GM19043 (cell line): ENCODE measurements around the gene ACP6.
"Not testable (repeated sequence)": the region's sequence is repeated elsewhere in the genome, so short reads cannot be mapped to it uniquely, and the experiment has no call there.

Experiments
- ATAC-seq: cut with Tn5 transposase; IDR thresholded peaks from one replicate; pipeline ENCODE4 v1.9.1; 2021; ENCODE audit warnings: low read depth; ENCODE audit not compliant: unreplicated experiment

ACP6 gene

DNA sequence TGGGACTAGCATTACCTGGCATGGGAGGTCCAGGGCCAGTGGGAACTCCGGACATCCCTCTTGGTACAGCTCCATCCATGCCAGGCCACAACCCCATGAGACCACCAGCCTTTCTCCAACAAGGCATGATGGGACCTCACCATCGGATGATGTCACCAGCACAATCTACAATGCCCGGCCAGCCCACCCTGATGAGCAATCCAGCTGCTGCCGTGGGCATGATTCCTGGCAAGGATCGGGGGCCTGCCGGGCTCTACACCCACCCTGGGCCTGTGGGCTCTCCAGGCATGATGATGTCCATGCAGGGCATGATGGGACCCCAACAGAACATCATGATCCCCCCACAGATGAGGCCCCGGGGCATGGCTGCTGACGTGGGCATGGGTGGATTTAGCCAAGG is 45.8 kb downstream of the ACP6 start:
- no peak for ATAC-seq

DNA sequence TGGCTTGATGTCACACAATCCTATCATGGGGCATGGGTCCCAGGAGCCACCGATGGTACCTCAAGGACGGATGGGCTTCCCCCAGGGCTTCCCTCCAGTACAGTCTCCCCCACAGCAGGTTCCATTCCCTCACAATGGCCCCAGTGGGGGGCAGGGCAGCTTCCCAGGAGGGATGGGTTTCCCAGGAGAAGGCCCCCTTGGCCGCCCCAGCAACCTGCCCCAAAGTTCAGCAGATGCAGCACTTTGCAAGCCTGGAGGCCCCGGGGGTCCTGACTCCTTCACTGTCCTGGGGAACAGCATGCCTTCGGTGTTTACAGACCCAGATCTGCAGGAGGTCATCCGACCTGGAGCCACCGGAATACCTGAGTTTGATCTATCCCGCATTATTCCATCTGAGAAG is 46.3 kb downstream of the ACP6 start:
- no peak for ATAC-seq

DNA sequence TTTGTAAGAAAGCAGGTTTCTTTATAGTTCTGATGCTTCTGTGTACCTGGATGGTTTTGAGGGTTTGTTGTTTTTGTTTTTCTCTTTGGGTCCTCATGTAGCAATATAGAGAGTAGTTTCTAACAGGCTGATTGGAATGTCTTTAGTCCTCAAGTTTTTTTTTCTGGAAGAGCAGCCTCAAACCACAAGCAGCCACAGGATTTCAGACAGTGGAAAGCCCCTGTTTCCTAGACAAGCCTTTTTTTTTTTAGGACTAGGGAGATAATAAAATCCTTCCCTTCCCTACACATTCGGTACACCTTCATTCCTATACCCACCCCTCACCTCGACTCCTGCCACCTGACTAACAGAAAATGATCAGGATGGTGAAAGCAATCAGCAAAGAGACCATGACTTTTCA is 47.6 kb downstream of the ACP6 start:
- ATAC-seq = no peak

DNA sequence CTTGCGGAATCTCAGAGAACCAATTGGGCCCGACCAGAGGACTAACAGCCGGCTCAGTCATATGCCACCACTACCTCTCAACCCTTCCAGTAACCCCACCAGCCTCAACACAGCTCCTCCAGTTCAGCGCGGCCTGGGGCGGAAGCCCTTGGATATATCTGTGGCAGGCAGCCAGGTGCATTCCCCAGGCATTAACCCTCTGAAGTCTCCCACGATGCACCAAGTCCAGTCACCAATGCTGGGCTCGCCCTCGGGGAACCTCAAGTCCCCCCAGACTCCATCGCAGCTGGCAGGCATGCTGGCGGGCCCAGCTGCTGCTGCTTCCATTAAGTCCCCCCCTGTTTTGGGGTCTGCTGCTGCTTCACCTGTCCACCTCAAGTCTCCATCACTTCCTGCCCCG is 49.8 kb downstream of the ACP6 start:
- no peak for ATAC-seq

DNA sequence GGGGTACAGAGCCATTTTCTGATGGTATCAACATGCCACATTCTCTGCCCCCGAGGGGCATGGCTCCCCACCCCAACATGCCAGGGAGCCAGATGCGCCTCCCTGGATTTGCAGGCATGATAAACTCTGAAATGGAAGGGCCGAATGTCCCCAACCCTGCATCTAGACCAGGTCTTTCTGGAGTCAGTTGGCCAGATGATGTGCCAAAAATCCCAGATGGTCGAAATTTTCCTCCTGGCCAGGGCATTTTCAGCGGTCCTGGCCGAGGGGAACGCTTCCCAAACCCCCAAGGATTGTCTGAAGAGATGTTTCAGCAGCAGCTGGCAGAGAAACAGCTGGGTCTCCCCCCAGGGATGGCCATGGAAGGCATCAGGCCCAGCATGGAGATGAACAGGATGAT is 50.6 kb downstream of the ACP6 start:
- no peak for ATAC-seq

DNA sequence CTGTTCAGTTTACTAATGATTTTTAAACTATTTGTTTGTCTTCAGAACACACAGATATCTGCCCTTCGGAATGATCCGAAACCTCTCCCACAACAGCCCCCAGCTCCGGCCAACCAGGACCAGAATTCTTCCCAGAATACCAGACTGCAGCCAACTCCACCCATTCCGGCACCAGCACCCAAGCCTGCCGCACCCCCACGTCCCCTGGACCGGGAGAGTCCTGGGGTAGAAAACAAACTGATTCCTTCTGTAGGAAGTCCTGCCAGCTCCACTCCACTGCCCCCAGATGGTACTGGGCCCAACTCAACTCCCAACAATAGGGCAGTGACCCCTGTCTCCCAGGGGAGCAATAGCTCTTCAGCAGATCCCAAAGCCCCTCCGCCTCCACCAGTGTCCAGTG is 51.6 kb downstream of the ACP6 start:
- ATAC-seq = no peak

DNA sequence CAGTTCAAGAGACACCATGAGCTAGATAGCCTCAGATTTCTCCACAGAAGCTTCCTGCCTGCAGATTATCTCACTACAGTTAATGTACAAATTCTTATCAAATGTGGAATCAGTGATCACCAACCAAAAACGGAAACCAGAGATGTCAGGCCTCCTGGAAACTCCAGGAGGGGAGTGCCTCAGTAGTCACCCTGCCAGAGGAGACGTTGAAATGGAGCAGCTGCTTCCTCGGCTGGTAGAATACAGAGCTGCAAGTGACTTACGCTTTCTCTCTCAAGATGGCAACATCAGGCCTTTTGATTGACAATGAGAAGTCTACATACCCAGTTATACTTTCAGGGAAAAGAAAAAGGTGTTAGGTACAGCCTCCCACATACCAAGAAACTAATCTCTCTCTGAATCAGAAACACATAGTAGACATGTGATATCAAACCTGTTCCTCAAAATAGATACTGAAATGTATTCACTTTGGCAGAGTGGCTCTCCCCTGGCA is 52.2 kb downstream of the ACP6 start:
- ATAC-seq = no peak

DNA sequence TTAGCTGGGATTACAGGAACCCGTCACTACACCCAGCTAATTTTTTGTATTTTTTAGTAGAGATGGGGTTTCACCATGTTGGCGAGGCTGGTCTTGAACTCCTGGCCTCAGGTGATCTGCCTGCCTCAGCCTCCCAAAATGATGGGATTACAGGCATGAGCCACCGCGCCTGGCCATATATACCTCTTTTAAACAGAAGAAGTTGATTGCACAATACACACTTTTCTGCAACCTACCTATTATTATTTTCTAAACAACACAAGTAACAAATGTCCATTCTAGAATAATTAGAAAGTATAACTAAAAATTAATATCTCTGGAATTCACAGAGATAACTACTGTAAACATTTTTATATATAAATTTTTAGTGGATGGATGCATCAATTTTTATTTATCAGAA is 55.4 kb downstream of the ACP6 start:
- not testable (repeated sequence) for ATAC-seq

DNA sequence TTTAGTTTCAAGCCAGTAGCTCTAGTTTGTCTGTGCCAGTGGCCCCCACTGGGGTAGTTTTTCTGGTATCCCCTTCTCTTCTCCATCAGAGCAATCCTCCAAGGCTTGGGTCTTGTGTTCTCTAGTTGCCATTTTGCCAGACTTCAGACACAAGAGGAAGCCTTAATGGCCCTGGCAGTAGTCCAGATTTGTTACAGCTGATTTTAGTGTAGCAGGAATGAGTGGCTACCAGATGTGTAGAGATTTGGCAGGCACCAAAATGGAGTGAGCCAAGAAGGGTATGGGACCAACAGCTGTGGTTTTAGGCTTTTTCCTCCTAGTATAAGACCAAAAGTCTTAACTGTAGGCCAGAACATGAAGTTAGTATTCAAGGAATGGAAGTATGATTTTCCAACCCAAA is 56.8 kb downstream of the ACP6 start:
- ATAC-seq = no peak

DNA sequence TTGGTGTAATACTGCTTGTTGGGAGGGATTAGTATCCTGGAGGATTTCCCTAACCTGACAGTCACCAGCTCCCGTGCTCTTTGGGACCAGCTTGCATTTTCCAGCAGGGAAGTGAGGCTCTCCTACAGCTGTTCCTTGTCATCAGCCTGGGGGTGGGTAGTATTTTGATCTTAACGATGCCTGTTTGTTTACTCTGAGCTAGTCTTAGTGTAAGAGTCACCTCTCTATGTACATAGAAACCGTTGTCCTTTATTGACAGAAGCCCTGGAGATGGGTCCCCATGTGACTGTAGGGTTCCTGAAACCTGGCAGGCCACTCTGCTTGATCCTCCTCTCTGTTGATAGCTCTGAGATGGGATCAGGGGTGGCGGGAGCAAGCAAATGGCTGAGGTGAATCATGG is 58.0 kb downstream of the ACP6 start:
- no peak for ATAC-seq

DNA sequence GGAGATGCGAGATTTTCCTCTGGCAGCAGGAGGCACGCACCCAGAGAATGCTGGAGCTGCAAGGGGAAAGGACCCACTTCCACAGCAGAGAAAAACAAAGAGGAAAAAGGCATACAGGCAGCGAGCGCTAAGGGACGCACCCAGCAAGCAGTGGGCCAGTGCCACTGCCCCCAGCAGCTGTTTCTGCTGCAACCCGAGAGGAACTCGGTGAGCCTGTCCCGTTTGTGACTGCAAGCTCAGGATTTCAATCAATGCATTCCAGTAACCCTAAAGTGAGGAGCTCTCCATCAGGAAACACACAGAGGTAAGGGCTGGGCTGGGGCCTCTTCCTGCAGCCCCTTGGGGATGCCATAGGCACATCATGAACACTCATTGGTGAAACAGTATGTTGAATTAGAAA is 58.7 kb downstream of the ACP6 start:
- ATAC-seq = no peak

DNA sequence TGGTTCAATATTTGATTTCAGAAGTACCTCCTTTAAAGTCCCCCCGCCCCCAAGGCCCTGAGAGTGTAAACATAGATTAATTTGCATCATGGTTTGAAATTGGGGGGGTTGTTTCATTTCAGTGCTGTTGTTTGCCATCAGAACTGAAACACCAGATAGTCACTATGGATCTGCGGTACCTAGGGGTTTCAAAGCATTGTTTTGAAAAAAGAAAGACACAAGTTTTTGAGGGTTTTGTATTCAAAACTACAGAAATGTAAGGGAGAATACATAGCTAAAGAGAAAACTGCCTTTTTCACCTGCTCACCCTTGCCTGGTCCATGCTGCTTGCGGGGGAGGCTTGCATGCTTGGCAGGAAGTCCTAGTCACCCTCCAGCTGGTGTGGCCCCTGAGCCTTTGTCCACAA is 59.3 kb downstream of the ACP6 start:
- ATAC-seq = peak; percentile 81

DNA sequence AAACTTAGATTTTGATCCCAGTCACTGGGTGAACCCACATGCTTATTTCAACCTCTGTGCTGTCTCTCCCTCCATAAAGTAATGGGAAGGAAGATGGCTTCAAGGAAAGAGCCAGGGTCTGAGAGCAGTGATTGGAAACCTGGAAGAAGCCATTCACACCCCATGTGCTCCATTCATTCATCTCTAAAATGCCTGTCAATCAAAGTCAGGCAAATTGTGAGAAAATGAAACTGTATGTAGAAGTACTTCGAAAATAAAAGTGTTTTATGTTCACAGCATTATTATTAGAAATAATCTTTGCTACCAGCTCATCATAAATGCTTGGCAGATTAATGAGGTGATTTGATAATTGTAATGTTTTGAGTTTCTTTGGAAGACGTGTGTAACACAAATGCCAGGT is 61.0 kb downstream of the ACP6 start:
- no peak for ATAC-seq

DNA sequence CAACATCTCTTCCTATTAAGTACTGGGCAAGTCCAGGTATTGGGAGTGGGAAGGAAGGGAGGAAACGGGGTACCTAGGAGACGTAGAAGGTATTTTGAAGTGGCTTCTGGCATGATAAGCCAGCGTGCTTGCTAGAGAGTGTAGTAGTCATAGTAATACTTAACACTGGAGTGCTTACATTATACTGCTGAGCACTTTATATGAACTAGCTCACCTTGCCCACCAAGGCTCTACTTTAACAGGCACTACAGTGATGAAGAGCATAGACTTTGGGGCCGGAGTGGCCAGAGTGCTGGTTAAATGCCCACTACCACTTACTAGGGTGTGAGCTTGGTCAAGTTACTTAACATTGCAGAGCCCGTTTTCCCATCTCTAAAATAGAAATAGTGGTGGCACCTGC is 61.7 kb downstream of the ACP6 start:
- ATAC-seq = no peak

DNA sequence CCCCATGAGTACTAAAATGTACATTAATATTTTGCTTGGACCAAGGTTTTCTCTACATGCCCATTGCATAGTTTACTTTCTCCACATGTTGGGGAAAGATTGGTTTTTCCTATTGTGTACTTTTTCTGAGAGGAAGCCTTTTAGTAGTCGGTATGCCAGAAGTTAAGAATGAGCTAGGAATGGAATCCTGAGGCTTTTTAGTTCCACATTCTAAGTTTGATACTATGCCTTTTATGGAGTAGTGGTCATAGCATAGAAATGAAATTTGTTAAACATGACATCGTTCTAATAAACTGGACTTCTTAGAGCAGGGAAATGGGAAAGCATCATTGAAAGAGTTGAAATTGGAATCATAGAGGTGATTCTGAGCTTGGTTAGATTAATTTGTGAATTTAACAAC is 64.7 kb downstream of the ACP6 start:
- ATAC-seq = no peak

DNA sequence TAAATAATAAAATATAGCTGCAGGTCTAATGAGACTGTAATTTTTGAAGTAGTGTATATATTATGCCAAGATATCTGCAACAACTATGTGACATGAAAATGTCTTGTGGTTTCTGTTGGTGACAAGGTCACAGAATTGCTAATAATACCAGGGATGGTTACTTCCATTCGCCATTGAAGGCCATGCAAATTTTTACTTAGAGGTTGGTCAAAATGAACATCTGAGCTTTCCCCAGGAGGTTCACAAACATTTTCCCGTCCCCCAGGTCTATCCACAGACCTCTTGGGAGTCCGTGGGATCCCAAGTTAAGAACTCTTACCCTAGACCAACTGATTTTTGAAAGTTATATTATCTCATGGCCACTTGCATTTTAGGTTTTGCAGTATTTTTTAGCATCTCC is 66.3 kb downstream of the ACP6 start:
- no peak for ATAC-seq

DNA sequence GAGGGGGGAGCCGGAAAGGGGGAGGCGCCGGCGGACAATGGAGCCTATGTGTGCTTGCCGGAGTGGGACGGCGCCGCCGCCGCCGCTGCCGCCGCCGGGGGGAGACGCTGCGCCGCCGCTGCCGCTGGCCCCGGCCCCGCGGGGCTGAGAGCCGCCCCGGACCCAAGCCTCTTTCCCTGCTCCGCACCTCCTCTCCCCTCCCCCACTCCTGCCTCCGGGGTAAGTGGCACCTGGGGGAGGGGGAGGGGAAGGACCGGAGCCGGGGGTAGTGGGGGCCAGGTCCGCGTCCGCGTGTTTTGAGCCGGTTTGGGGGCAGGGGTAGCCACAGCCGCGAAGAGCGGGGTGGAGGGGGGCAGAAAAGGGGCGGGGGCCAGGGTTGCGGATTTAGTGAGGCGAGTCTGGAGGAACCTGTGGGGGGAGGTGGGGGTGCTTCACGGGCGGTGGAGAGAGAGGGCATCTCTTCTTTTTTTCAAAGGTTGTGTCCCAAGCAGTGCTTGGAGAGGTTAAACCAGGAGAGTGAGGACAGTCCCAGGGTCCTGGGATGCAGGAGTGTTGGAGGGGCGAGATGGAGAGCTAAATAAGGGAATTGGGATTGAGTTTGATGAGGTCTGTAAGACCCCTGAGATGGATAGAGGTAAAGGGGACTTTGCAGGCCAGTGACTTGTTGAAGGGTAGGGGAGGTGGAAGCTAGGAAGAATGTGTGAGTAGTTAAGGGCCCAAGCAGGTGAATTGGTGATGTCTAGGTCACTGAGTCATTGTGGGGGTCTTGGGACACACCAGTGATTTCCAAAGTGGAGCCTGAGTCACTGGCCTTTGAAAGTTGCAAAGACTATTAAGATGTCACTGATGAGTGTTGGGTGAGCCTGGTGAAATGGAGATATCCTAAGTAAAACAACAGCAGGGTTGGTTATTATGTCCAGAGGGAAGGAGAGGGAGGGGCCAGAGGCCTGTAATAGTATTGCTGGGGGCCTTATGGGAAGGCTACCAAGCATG is 69.9 kb downstream of the ACP6 start:
- no peak for ATAC-seq

DNA sequence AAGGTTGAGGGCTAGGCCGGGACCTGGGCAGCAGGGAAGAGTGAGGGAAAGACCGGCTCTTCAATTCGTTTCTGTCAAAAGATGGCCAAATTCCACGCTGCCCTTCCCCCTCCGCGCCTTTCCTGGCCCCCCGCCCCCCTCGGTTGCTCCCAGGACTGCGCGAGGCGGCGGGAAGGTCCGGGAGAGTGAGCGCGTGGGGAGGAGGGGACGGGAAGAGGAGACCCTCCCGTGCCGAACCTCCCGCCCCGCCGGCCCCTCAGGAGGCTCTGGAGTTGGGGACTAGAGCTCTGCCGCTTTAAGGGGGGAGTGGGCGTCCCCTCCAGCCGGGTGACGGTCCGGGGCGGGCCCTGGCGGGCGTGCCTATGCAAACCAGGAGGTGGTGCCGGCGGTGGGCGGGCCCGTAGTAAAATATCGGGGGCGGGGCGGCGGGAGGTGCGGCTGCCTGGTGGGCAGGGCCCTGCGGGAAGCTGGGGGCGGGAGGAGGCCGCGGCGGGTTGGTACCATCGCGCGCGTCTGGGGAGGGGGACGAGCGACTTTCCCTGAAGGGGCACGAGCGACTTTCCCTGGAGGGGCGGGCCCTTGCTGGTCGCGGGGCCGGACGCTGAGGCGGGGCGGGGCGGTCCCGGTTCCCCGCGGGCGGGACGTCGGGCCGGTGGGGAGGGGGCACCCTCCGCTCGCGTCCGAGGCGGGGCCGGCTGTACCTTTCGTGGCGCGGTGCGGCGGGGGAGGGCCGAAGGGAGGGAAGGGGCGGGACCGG is 70.8 kb downstream of the ACP6 start:
- peak; percentile 64 for ATAC-seq

DNA sequence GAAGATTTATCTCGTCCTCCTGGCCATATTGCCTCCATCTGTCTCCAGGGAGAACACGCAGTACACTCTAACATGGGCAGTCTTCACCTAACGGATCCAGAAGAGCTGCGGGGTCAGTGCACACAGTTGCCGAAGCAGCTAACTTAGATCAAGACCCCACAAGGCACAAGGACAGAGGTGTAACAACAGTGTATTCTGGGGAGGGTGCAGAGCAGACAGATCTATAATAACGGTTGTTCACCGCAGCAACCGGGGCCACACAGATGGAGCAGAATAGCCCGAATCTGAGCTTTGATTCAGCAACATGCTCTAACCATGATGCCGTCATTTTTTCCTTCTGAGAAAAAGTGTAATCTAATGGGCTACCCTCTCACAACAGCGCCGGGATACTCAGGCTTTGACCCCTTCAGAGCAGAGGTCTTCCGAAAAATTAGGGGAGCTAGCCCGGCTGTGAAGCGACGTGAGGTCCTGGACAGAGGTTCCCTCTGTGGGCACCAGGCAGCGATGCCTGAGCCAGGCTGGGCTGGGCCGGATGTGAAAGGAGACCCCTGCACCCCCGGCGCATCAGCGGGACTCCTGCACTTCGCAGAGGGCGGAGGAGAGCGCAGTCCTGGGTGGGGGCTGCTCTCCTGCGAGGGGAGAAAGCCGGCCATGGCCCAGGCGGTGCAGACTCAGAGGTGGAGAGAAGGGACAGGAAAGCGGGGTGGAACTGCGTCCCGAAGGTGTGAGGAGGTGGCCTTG is 71.5 kb downstream of the ACP6 start:
- no peak for ATAC-seq

DNA sequence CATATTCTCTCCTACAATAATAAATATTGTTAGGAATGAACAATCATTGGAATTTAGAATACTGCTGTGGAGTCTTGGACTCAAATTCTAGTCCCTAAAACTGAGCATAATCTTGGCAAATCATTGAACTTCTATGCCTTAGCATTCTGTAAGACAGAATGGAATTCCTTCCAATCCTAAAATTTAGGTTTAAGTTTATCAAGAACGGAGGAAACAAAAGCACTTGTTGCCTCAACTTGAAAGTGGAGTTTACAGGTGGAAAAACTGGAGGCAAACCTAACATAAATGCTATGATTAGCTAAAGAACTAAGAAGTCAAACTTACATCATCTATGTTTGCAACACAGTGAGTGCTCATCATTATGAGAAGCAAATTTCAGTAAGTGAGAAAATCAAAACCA is 73.3 kb downstream of the ACP6 start:
- ATAC-seq = no peak
